Chondrocyte (in vitro differentiated cells): ENCODE measurements around the gene LARGE1. TPM values are rescaled to one million over a fixed set of nuclear protein-coding genes. Genes with fewer than 3 reads are reported as not detected.

Experiments used
- DNase-seq: peaks from one replicate; pipeline ENCODE4 v3.0.0; 2021; ENCODE audit warnings: mixed read lengths, low spot score
- H3K27ac Mint-ChIP-seq: one replicate; pipeline ENCODE4 v1.8.0; 2021; ENCODE audit warnings: mild to moderate bottlenecking, moderate library complexity, mixed read lengths; ENCODE audit not compliant: unreplicated experiment
- H3K27me3 Mint-ChIP-seq: 2 replicates; pipeline ENCODE4 v1.8.0; 2021; ENCODE audit warnings: low read depth, mixed read lengths
- H3K36me3 Mint-ChIP-seq: 2 replicates; pipeline ENCODE4 v1.8.0; 2021; ENCODE audit warnings: low read depth, mixed read lengths
- H3K4me1 Mint-ChIP-seq: 2 replicates; pipeline ENCODE4 v1.8.0; 2021; ENCODE audit warnings: low read depth, mild to moderate bottlenecking, mixed read lengths
- H3K4me3 Mint-ChIP-seq: one replicate; pipeline ENCODE4 v1.8.0; 2021; ENCODE audit warnings: mild to moderate bottlenecking, moderate library complexity, mixed read lengths; ENCODE audit not compliant: unreplicated experiment
- H3K9me3 Mint-ChIP-seq: 2 replicates; pipeline ENCODE4 v1.8.0; 2021; ENCODE audit warnings: low read depth, mixed read lengths
- CTCF ChIP-seq: fragments of 200-600 bp; sonication (generic); IDR thresholded peaks from 2 replicates; pipeline ENCODE4 v1.5.0; 2021; ENCODE audit warnings: antibody characterized with exemption, mild to moderate bottlenecking, moderate library complexity
- total RNA-seq: library from RNA; stranded (reverse); gene quantifications from 3 replicates; pipeline ENCODE4 v1.2.1, GENCODE V29; 2021

The LARGE1 gene
- total RNA-seq, 1 donor from 2014 or later: 21.3 TPM

GRCh38 chr22:33741025-33741424, 179.3 kb downstream of the LARGE1 start:
- Mint-ChIP-seq H3K4me3 (no peak overlapping the region), H3K9me3 (peaks cover 4% of the 10 kb centered on the region), H3K4me1 (no peaks in the 10 kb centered on the region)

GRCh38 chr22:33739516-33739915, 180.8 kb downstream of the LARGE1 start:
- no peaks in the 10 kb centered on the region for H3K27me3 Mint-ChIP-seq
- H3K4me3 Mint-ChIP-seq: no peak overlapping the region
- H3K36me3 Mint-ChIP-seq: peaks cover 2% of the 10 kb centered on the region
- H3K27ac Mint-ChIP-seq: no peak overlapping the region
- no peak for DNase-seq
- H3K9me3 Mint-ChIP-seq: peaks cover 9% of the 10 kb centered on the region
- no peaks in the 10 kb centered on the region for H3K4me1 Mint-ChIP-seq
- TF ChIP-seq CTCF: no peak

More at GRCh38 chr22:33741025-33741424, 179.3 kb downstream of the LARGE1 start:
- no peak for TF ChIP-seq CTCF
- peaks cover 2% of the 10 kb centered on the region for H3K36me3 Mint-ChIP-seq
- no peak for DNase-seq
- H3K27me3 Mint-ChIP-seq: no peaks in the 10 kb centered on the region
- no peak overlapping the region for H3K27ac Mint-ChIP-seq

GRCh38 chr22:33737662-33738061, 182.6 kb downstream of the LARGE1 start:
- no peak overlapping the region for H3K27ac Mint-ChIP-seq
- peaks cover 9% of the 10 kb centered on the region for H3K9me3 Mint-ChIP-seq
- no peak overlapping the region for H3K4me3 Mint-ChIP-seq

GRCh38 chr22:33735978-33736377, 184.3 kb downstream of the LARGE1 start:
- Mint-ChIP-seq H3K9me3 (peaks cover 9% of the 10 kb centered on the region), H3K27ac (no peak overlapping the region), H3K4me3 (no peak overlapping the region), H3K36me3 (peaks cover 3% of the 10 kb centered on the region), H3K27me3 (no peaks in the 10 kb centered on the region), H3K4me1 (no peaks in the 10 kb centered on the region)
- no peak for DNase-seq
- TF ChIP-seq CTCF: no peak

More at GRCh38 chr22:33737662-33738061, 182.6 kb downstream of the LARGE1 start:
- no peak for DNase-seq
- Mint-ChIP-seq H3K27me3 (no peaks in the 10 kb centered on the region), H3K4me1 (no peaks in the 10 kb centered on the region), H3K36me3 (peaks cover 3% of the 10 kb centered on the region)
- no peak for TF ChIP-seq CTCF

- Mint-ChIP-seq H3K9me3 (no peaks in the 10 kb centered on the region), H3K4me1 (peaks cover 19% of the 10 kb centered on the region), H3K27ac (no peak overlapping the region), H3K27me3 (no peaks in the 10 kb centered on the region), H3K4me3 (no peak overlapping the region), H3K36me3 (no peaks in the 10 kb centered on the region)
- no peak for TF ChIP-seq CTCF
- DNase-seq: no peak
Observed at GRCh38 chr22:33728847-33729246, 191.4 kb downstream of the LARGE1 start.
